Kidney (tissue), 14 donors: Measurements from ENCODE around the gene HECA. TPM values are rescaled to one million over a fixed set of nuclear protein-coding genes. Genes with fewer than 3 reads are reported as not detected.

Experiments
- DNase-seq, 5 donors: peaks; one replicate each; pipeline ENCODE4 v3.0.0-alpha.2; 2013 to 2020
- FAIRE-seq: peaks from 2 replicates; lab custom pipeline; 2012; peaks lifted over from hg19 to GRCh38; lab: Jason Lieb, UNC
- H3K27ac ChIP-seq, 2 donors: one replicate each; pipeline ENCODE4 v1.7.0; 2013; ENCODE audit warnings: low read depth in 2 of 2, low read length in 2 of 2, inconsistent platforms in 1 of 2
- H3K27me3 ChIP-seq: one replicate; pipeline ENCODE4 v1.7.1; 2013; ENCODE audit warnings: low read length, inconsistent platforms; ENCODE audit not compliant: control insufficient read depth, insufficient read depth
- H3K36me3 ChIP-seq, 3 donors: one replicate each; pipeline versions ENCODE4 v1.7.0 to v1.7.1; 2013; ENCODE audit warnings: low read length in 3 of 3, control low read depth in 1 of 3, inconsistent platforms in 1 of 3; ENCODE audit not compliant: insufficient read depth in 3 of 3, control insufficient read depth in 2 of 3
- H3K4me1 ChIP-seq, 3 donors: one replicate each; pipeline versions ENCODE4 v1.7.0 to v1.7.1; 2013; ENCODE audit warnings: low read length in 3 of 3, inconsistent platforms in 1 of 3, low read depth in 1 of 3; ENCODE audit not compliant: control insufficient read depth in 2 of 3, insufficient read depth in 2 of 3
- H3K4me3 ChIP-seq, 3 donors: one replicate each; pipeline versions ENCODE4 v1.7.0 to v1.8.1; 2013; ENCODE audit warnings: low read length in 3 of 3, control low read depth in 1 of 3, inconsistent platforms in 1 of 3
- H3K9ac ChIP-seq, 3 donors: one replicate each; pipeline versions ENCODE4 v1.7.0 to v1.7.1; 2013; ENCODE audit warnings: low read length in 3 of 3, control low read depth in 1 of 3, inconsistent platforms in 1 of 3
- H3K9me3 ChIP-seq, 3 donors: one replicate each; pipeline versions ENCODE4 v1.7.0 to v1.7.1; 2013; ENCODE audit warnings: low read length in 3 of 3, control low read depth in 1 of 3, inconsistent platforms in 1 of 3; ENCODE audit not compliant: control insufficient read depth in 2 of 3, insufficient read depth in 1 of 3
- CTCF ChIP-seq: IDR thresholded peaks from 3 replicates; pipeline ENCODE4 v1.5.1; 2012; ENCODE audit warnings: mild to moderate bottlenecking, moderate library complexity, borderline replicate concordance; ENCODE audit not compliant: insufficient read depth; ENCODE audit errors: extremely low read depth
- intact Hi-C: fragments of 100-400 bp; cut with DNase I; formaldehyde crosslinking; loops from one replicate; pipeline ENCODE4 v1.11.1; 2022
- polyA plus RNA-seq: library from polyadenylated mRNA; stranded (reverse); fragments of 350-450 nt; fragmentation: Illumina TruSeq; extraction: RNeasy Lipid Tissue Mini Kit (QIAGEN cat#74804); gene quantifications from one replicate; pipeline ENCODE4 v1.2.3, GENCODE V29; 2014; ENCODE audit warnings: low read depth, low replicate concordance; ENCODE audit not compliant: insufficient read depth
- total RNA-seq: library from RNA; stranded (reverse); fragmentation: NEBNext Ultra II Directional; extraction: Animal tissue kit (Norgen Biotek cat#: 25700); gene quantifications from one replicate; pipeline ENCODE4 v1.2.1, GENCODE V29; 2021
- donor health status: control.
- donor health status: control.
- donor health status: control.
- donor health status: control.
- donor health status: control.
- donor health status: DM: yes; HTN: yes; CAD: no.
- donor health status: Normal renal cell carcinoma (clear cell type).

Gene HECA
- total and polyA plus RNA-seq, 2 donors from 2014 or later = 5.2 to 22.0 TPM

GRCh38 chr6:139148557-139149235 is 13.8 kb downstream of the HECA start:
- H3K9ac ChIP-seq = no peak overlapping the region
- no peak for FAIRE-seq
- no peak for DNase-seq
- H3K4me1 ChIP-seq = peaks cover 2 to 14% (median 4%) of the 10 kb centered on the region in 3 donors
- H3K9me3 ChIP-seq = no peaks in the 10 kb centered on the region
- no peaks in the 10 kb centered on the region for H3K36me3 ChIP-seq
- intact Hi-C loops = no loop called here
- no peaks in the 10 kb centered on the region for H3K27me3 ChIP-seq
- H3K4me3 ChIP-seq = no peak overlapping the region
- no peak for TF ChIP-seq CTCF
- H3K27ac ChIP-seq = no peak overlapping the region

- Histone ChIP-seq H3K4me1 (peaks cover 2 to 14% (median 4%) of the 10 kb centered on the region in 3 donors), H3K36me3 (no peaks in the 10 kb centered on the region), H3K4me3 (no peak overlapping the region), H3K9me3 (no peaks in the 10 kb centered on the region), H3K27ac (no peak overlapping the region), H3K9ac (no peak overlapping the region), H3K27me3 (no peaks in the 10 kb centered on the region)
- FAIRE-seq = no peak
- no peak for TF ChIP-seq CTCF
- intact Hi-C loops = no loop called here
- DNase-seq = no peak
These were observed 14.5 kb downstream of the HECA start for GRCh38 chr6:139149383-139149782.

- intact Hi-C loops = no loop called here
- no peak overlapping the region for H3K9ac ChIP-seq
- DNase-seq = peak in 1 of 5 donors; percentile 17
- no peaks in the 10 kb centered on the region for H3K9me3 ChIP-seq
- no peak overlapping the region for H3K27ac ChIP-seq
- no peak for TF ChIP-seq CTCF
- H3K27me3 ChIP-seq = no peaks in the 10 kb centered on the region
- no peaks in the 10 kb centered on the region for H3K36me3 ChIP-seq
- FAIRE-seq = no peak
- peaks cover 2 to 14% (median 4%) of the 10 kb centered on the region in 3 donors for H3K4me1 ChIP-seq
- H3K4me3 ChIP-seq = no peak overlapping the region
These were observed 16.0 kb downstream of the HECA start for GRCh38 chr6:139150920-139151319.
